DND-41 (cell line): ENCODE results near the gene PPM1N.
"Not testable (repeated sequence)": the region's sequence is repeated elsewhere in the genome, so short reads cannot be mapped to it uniquely, and the experiment has no call there.

Experiments
- ATAC-seq: fragments of 200-7000 bp; cut with Tn5 transposase; 3 replicates; pipeline ENCODE4 v1.9.1; 2021; ENCODE audit warnings: low read depth; ENCODE audit not compliant: insufficient read depth
- DNase-seq: peaks from one replicate; pipeline ENCODE4 v3.0.0-alpha.2; 2020
- H2AFZ ChIP-seq: 2 replicates; pipeline ENCODE4 v1.6.0; 2012; ENCODE audit warnings: low read depth, low read length
- H3K27ac ChIP-seq: 2 replicates; pipeline ENCODE4 v1.5.1; 2012; ENCODE audit warnings: low read length, inconsistent platforms
- H3K27me3 ChIP-seq: fragments of 200-600 bp; sonication (generic); 2 replicates; pipeline ENCODE4 v1.6.0; 2012; ENCODE audit warnings: low read length, mild to moderate bottlenecking, inconsistent platforms; ENCODE audit not compliant: insufficient read depth, poor library complexity
- H3K36me3 ChIP-seq: 2 replicates; pipeline ENCODE4 v1.5.1; 2012; ENCODE audit warnings: low read length, inconsistent platforms; ENCODE audit not compliant: insufficient read depth
- H3K4me1 ChIP-seq: 2 replicates; pipeline ENCODE4 v1.5.1; 2012; ENCODE audit warnings: mild to moderate bottlenecking, low read length; ENCODE audit not compliant: insufficient read depth
- H3K4me2 ChIP-seq: 2 replicates; pipeline ENCODE4 v1.6.0; 2012; ENCODE audit warnings: mild to moderate bottlenecking, moderate library complexity, low read length, inconsistent platforms; ENCODE audit not compliant: insufficient read depth
- H3K4me3 ChIP-seq, 2 experiments: fragments of 200-600 bp in 1 of 2; shearing (Covaris generic) in 1 of 2; 2 replicates each; pipeline ENCODE4 v1.5.1; 2012 to 2016; ENCODE audit warnings: inconsistent platforms in 2 of 2, low read length in 2 of 2, mild to moderate bottlenecking in 2 of 2, low read depth in 1 of 2, moderate library complexity in 1 of 2
- H3K79me2 ChIP-seq: 2 replicates; pipeline ENCODE4 v1.6.0; 2012; ENCODE audit warnings: low read length, inconsistent platforms; ENCODE audit not compliant: insufficient read depth
- H3K9ac ChIP-seq: 2 replicates; pipeline ENCODE4 v1.6.0; 2012; ENCODE audit warnings: low read depth, mild to moderate bottlenecking, inconsistent platforms, low read length, moderate library complexity
- H3K9me3 ChIP-seq: 2 replicates; pipeline ENCODE4 v1.5.1; 2012; ENCODE audit warnings: low read length, moderate library complexity, mild to moderate bottlenecking, inconsistent platforms; ENCODE audit not compliant: insufficient read depth, severe bottlenecking
- H4K20me1 ChIP-seq: 2 replicates; pipeline ENCODE4 v1.6.0; 2012; ENCODE audit warnings: low read length; ENCODE audit not compliant: insufficient read depth
- CTCF ChIP-seq: IDR thresholded peaks from 2 replicates; pipeline ENCODE4 v1.5.1; 2012; ENCODE audit warnings: borderline replicate concordance, low read length, moderate library complexity, mild to moderate bottlenecking; ENCODE audit not compliant: poor library complexity, severe bottlenecking; ENCODE audit errors: extremely low read depth
- EZH2 ChIP-seq: IDR thresholded peaks from 3 replicates; pipeline ENCODE4 v1.6.1; 2012; ENCODE audit warnings: borderline replicate concordance, low read depth, mild to moderate bottlenecking, moderate library complexity, low read length, inconsistent platforms; ENCODE audit not compliant: severe bottlenecking

The PPM1N gene

GRCh38 chr19:45508417-45508860 lies 10.2 kb downstream of the PPM1N start:
- no peaks in the 10 kb centered on the region for H3K36me3 ChIP-seq
- H2AFZ ChIP-seq = 0 out of 2 replicates have a peak overlapping the region, but pooled peaks have one; percentile 1
- peak overlapping the region; percentile 99 for H3K4me2 ChIP-seq
- TF ChIP-seq CTCF (no peak), EZH2 (no peak)
- H4K20me1 ChIP-seq = peaks cover 23% of the 10 kb centered on the region; the same call in 1 of the 2 replicates
- H3K27me3 ChIP-seq = no peaks in the 10 kb centered on the region
- peak overlapping the region; percentile 94 to 97; a peak in 3 of 4 replicates for H3K4me3 ChIP-seq
- DNase-seq (peak; percentile 32), ATAC-seq (no peak)
- peak overlapping the region; percentile 56 for H3K27ac ChIP-seq
- no peaks in the 10 kb centered on the region for H3K9me3 ChIP-seq
- peaks cover 27% of the 10 kb centered on the region for H3K4me1 ChIP-seq
- H3K9ac ChIP-seq = peak overlapping the region; percentile 90
- peaks cover 23% of the 10 kb centered on the region for H3K79me2 ChIP-seq

DNA sequence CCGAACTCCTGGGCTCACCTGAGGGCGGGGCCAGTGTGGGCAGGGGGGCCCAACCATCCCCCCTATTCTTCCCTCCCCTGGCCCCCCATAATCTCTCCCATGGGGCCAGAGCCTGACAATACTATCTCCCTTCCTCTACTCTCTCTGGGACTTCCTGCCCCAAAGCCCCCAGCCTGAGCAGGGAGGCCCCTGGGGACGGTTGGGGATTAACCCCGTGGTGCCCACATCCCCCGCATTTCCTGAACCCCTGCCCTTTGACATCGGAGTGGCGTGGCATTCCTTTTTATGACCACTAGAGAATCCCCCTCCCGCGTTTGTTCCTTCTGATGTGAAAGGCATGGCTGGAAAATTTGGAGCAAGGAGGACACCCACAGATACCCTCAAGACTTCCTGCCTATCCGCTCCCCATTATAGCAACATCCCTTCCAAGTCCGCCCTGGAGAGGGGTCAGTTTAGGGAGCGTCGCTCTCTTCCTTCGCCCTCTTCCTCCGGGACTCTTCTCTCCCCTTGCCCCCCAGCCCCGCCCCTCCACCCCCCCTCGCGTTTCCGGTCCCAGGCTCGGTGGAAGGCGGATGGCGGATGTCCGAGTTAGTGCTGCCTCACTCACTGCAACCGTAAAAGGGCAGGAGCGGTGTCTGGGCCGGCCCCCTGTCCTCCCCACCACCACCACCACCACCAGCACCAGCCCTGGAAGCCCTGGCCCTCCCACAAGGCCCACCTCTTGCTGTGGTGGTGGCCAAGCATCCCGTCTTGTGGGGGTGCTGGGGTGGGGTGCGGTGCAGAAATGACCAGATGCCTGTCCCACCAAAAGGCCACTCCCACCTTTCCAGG lies 10.8 kb downstream of the PPM1N start:
- TF ChIP-seq CTCF = no peak
- TF ChIP-seq EZH2 = no peak
- H3K9ac ChIP-seq = peak overlapping the region; percentile 90; the same call in 1 of the 2 replicates
- no peaks in the 10 kb centered on the region for H3K27me3 ChIP-seq
- H3K4me3 ChIP-seq = peak overlapping the region; percentile 94 to 97; a peak in 3 of 4 replicates
- peak overlapping the region; percentile 99 for H3K4me2 ChIP-seq
- peaks cover 23% of the 10 kb centered on the region for H3K79me2 ChIP-seq
- H2AFZ ChIP-seq = no peak overlapping the region
- H4K20me1 ChIP-seq = peaks cover 23% of the 10 kb centered on the region; the same call in 1 of the 2 replicates
- no peaks in the 10 kb centered on the region for H3K9me3 ChIP-seq
- DNase-seq = peak; percentile 52
- H3K4me1 ChIP-seq = peaks cover 27% of the 10 kb centered on the region
- H3K27ac ChIP-seq = no peak overlapping the region
- no peak for ATAC-seq
- no peaks in the 10 kb centered on the region for H3K36me3 ChIP-seq

DNA sequence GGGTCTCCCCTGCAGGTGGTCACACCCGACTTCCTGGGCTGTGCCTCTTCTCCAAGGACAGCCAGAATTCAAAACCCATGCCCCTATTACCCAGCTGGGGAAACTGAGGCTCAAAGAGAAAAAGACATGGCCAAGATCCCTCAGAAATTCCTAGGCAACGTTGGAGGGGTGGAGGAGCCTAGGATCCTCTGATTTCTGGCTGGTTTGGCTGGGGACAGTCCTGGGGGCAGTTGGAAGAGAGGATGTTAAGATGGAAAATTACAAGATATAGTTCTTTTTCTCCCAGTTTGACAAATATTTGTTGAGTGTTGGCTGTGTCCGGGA lies 11.4 kb downstream of the PPM1N start:
- Histone ChIP-seq H3K4me2 (peak overlapping the region; percentile 99), H3K79me2 (peaks cover 23% of the 10 kb centered on the region), H3K9ac (no peak overlapping the region), H3K27ac (no peak overlapping the region), H3K36me3 (no peaks in the 10 kb centered on the region), H3K27me3 (no peaks in the 10 kb centered on the region), H3K4me1 (peaks cover 27% of the 10 kb centered on the region), H2AFZ (no peak overlapping the region), H3K9me3 (no peaks in the 10 kb centered on the region), H4K20me1 (peaks cover 27% of the 10 kb centered on the region; the same call in 1 of the 2 replicates), H3K4me3 (no peak overlapping the region)
- TF ChIP-seq CTCF (no peak), EZH2 (no peak)
- DNase-seq (no peak), ATAC-seq (no peak)

- not testable (repeated sequence) for H3K9ac ChIP-seq
- peaks cover 27% of the 10 kb centered on the region for H3K4me1 ChIP-seq
Measured at GRCh38 chr19:45510352-45510751, 12.1 kb downstream of the PPM1N start.

More at GRCh38 chr19:45510352-45510751, 12.1 kb downstream of the PPM1N start:
- H3K27ac ChIP-seq, H3K4me2 ChIP-seq, H2AFZ ChIP-seq, H3K36me3 ChIP-seq, H3K27me3 ChIP-seq, H3K9me3 ChIP-seq, DNase-seq, H3K4me3 ChIP-seq, ATAC-seq: not testable (repeated sequence)
- peaks cover 26% of the 10 kb centered on the region for H3K79me2 ChIP-seq
- H4K20me1 ChIP-seq = peaks cover 34% of the 10 kb centered on the region; the same call in 1 of the 2 replicates
